ENCODE measurements around the gene GATAD2A. TPM values are rescaled to one million over a fixed set of nuclear protein-coding genes. Genes with fewer than 3 reads are reported as not detected.

Gene GATAD2A
- total and polyA plus RNA-seq, 2 of the 8 experiments (the other 6 are each of a cell fraction or from before 2014, with no cell fraction given): 38.4 to 205 TPM

GRCh38 chr19:19500975-19501644 is 95.6 kb downstream of the GATAD2A start:
- Histone ChIP-seq H3K27me3 (replicated peaks in 1 of 4; ENCODE audit: control insufficient read depth in 3 of 4, extremely low read depth in 1 of 4, insufficient read depth in 3 of 4, low read length in 3 of 4) (no peaks in the 10 kb centered on the region), H3K4me1 (replicated peaks in 1 of 4; ENCODE audit: control insufficient read depth in 3 of 4, insufficient read depth in 4 of 4, low read length in 3 of 4) (no peaks in the 10 kb centered on the region), H3K9me3 (ENCODE audit: insufficient read depth in 2 of 2, low read depth in 1 of 2, low read length in 1 of 2) (no peaks in the 10 kb centered on the region), H3K9ac (replicated peaks in 1 of 4; ENCODE audit: extremely low read depth in 1 of 4, low read depth in 3 of 4, low read length in 3 of 4) (no peak overlapping the region), H2BK12ac (ENCODE audit: low read depth, low read length) (no peak overlapping the region), H2BK20ac (ENCODE audit: low read length) (no peak overlapping the region), H3K36me3 (ENCODE audit: control insufficient read depth in 2 of 4, insufficient read depth in 4 of 4, low read length in 3 of 4) (peaks cover 25 to 68% (median 59%) of the 10 kb centered on the region in 4 experiments), H3K4ac (replicated peaks; ENCODE audit: insufficient read length, low read depth, low read length) (no peak overlapping the region), H4K5ac (ENCODE audit: insufficient read length, low read depth, low read length) (no peak overlapping the region), H3K14ac (ENCODE audit: insufficient read length) (no peak overlapping the region), H3K18ac (ENCODE audit: extremely low read depth, low read length) (no peak overlapping the region), H3K56ac (replicated peaks; ENCODE audit: insufficient read length, low read depth, low read length) (no peak overlapping the region), H3K23ac (ENCODE audit: insufficient read length) (no peak overlapping the region), H3K4me3 (ENCODE audit: extremely low read depth in 1 of 4, insufficient read depth in 2 of 4, low read depth in 3 of 4, low read length in 4 of 4) (no peak overlapping the region), H3K79me2 (ENCODE audit: control insufficient read depth in 1 of 2, insufficient read depth in 2 of 2, low read length in 2 of 2) (peaks cover 0 to 1% of the 10 kb centered on the region in 2 experiments; a peak in 1 of 4 replicates), H4K8ac (ENCODE audit: extremely low read depth, insufficient read depth, low read length) (no peak overlapping the region; the same call in 1 of the 2 replicates), H3K23me2 (ENCODE audit: low read depth, low read length) (peaks cover 2% of the 10 kb centered on the region; the same call in 1 of the 2 replicates), H2BK120ac (replicated peaks; ENCODE audit: low read depth, low read length) (no peak overlapping the region), H2BK15ac (ENCODE audit: low read length) (no peak overlapping the region), H2AFZ (ENCODE audit: low read length) (no peak overlapping the region), H3K4me2 (ENCODE audit: insufficient read depth in 1 of 2, low read depth in 2 of 2, low read length in 2 of 2) (no peak overlapping the region), H4K20me1 (replicated peaks in 1 of 2; ENCODE audit: control insufficient read depth in 1 of 2, insufficient read depth in 2 of 2, low read length in 2 of 2) (peaks cover 5 to 21% of the 10 kb centered on the region in 2 experiments), H4K91ac (replicated peaks; ENCODE audit: insufficient read length, low read length) (no peak overlapping the region), H3K79me1 (ENCODE audit: low read depth, low read length) (peaks cover 4% of the 10 kb centered on the region), H3K27ac (ENCODE audit: low read depth, low read length) (no peak overlapping the region), H2BK5ac (ENCODE audit: low read depth, low read length) (no peak overlapping the region), H2AK5ac (ENCODE audit: low read depth, low read length) (no peak overlapping the region)
- FAIRE-seq: no peak
- no peak for DNase-seq (ENCODE audit: low read depth in 1 of 2, low spot score in 2 of 2)
- WGBS, 2 experiments (ENCODE audit: extremely low coverage in 1 of 2, insufficient coverage in 1 of 2, insufficient read length in 1 of 2, insufficient replicate concordance in 2 of 2, low coverage in 1 of 2, low lambda C conversion rate in 2 of 2, missing lambda C conversion rate in 1 of 2): 95% methylated on average over 34 of the region's 34 CpGs; no CpG with 5 or more reads in 1 of the 2 experiments
- ChIA-PET CTCF (ENCODE audit: partially characterized antibody) (interaction anchor here (0.6 kb wide), 1 partner anchor 269 kb away, joined by 3 read pairs; no protein-coding TSS in a partner anchor), POLR2A (ENCODE audit: partially characterized antibody) (no interaction called here)
- no peak for TF ChIP-seq NANOG (IDR thresholded peaks at IDR 0.05; ENCODE audit: insufficient read depth, low read depth, low read length, poor library complexity, severe bottlenecking)
- no peak for TF ChIP-seq HDAC6 (IDR thresholded peaks at IDR 0.05; ENCODE audit: low read depth, low read length)
- TF ChIP-seq KDM4A (IDR thresholded peaks at IDR 0.05; ENCODE audit: low read depth, low read length, severe bottlenecking): no peak
- no peak for TF ChIP-seq RNF2 (IDR thresholded peaks at IDR 0.05; ENCODE audit: borderline replicate concordance, low read depth, low read length, missing control alignments, poor library complexity, severe bottlenecking)
- TF ChIP-seq ATF2 (IDR thresholded peaks at IDR 0.05; ENCODE audit: low read length): no peak
- TF ChIP-seq SP1 (IDR thresholded peaks at IDR 0.05; ENCODE audit: low read depth, low read length): no peak
- no peak for TF ChIP-seq JUN (IDR thresholded peaks at IDR 0.05; ENCODE audit: low read depth, low read length)
- no peak for TF ChIP-seq TAF1 (IDR thresholded peaks at IDR 0.05; ENCODE audit: low read depth, low read length)
- no peak for TF ChIP-seq E2F6 (IDR thresholded peaks at IDR 0.05)

Measured in H1 (cell line).